WI38 (cell line): Measurements from ENCODE around the gene ACTA1.
A peak's percentile ranks its signal among the peaks of the same experiment; 100 is the strongest.

ENCODE experiments used
- H3K4me3 ChIP-seq: 2 replicates; pipeline ENCODE4 v1.5.1; 2011; ENCODE audit warnings: low read depth, mild to moderate bottlenecking, control low read depth, low read length
- TF ChIP-seq, protein P1 (sequence below): IDR thresholded peaks from 2 replicates; pipeline ENCODE4 v1.5.1; 2012; ENCODE audit warnings: low read depth, mild to moderate bottlenecking, control low read depth, low read length

The ACTA1 gene

GRCh38 chr1:229457436-229457835 lies 23.5 kb upstream of the ACTA1 start:
- TF ChIP-seq, protein P1, sequence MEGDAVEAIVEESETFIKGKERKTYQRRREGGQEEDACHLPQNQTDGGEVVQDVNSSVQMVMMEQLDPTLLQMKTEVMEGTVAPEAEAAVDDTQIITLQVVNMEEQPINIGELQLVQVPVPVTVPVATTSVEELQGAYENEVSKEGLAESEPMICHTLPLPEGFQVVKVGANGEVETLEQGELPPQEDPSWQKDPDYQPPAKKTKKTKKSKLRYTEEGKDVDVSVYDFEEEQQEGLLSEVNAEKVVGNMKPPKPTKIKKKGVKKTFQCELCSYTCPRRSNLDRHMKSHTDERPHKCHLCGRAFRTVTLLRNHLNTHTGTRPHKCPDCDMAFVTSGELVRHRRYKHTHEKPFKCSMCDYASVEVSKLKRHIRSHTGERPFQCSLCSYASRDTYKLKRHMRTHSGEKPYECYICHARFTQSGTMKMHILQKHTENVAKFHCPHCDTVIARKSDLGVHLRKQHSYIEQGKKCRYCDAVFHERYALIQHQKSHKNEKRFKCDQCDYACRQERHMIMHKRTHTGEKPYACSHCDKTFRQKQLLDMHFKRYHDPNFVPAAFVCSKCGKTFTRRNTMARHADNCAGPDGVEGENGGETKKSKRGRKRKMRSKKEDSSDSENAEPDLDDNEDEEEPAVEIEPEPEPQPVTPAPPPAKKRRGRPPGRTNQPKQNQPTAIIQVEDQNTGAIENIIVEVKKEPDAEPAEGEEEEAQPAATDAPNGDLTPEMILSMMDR = no peak
- H3K4me3 ChIP-seq = no peak overlapping the region

DNA sequence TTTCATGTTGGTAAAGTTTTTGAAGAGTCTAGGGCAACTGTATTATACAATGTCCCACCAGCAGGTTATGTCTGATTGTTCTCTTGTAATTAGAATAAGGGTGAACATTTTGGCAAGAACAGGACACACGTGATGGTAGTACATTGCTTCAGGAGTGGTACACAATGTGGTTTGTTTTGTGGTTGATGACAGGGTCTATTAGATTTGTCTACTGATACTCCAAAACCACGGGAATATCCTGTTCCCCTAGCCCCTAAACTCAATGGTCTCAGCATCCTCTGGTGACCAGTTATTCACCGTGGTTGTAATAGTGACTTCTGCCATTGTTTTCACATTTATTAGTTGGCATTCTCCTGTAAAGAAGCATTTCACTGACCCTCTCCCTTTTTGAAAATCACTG lies 22.1 kb upstream of the ACTA1 start:
- TF ChIP-seq, protein P1 = no peak
- H3K4me3 ChIP-seq = no peak overlapping the region

GRCh38 chr1:229454056-229454455 lies 20.2 kb upstream of the ACTA1 start:
- H3K4me3 ChIP-seq = no peak overlapping the region

DNA sequence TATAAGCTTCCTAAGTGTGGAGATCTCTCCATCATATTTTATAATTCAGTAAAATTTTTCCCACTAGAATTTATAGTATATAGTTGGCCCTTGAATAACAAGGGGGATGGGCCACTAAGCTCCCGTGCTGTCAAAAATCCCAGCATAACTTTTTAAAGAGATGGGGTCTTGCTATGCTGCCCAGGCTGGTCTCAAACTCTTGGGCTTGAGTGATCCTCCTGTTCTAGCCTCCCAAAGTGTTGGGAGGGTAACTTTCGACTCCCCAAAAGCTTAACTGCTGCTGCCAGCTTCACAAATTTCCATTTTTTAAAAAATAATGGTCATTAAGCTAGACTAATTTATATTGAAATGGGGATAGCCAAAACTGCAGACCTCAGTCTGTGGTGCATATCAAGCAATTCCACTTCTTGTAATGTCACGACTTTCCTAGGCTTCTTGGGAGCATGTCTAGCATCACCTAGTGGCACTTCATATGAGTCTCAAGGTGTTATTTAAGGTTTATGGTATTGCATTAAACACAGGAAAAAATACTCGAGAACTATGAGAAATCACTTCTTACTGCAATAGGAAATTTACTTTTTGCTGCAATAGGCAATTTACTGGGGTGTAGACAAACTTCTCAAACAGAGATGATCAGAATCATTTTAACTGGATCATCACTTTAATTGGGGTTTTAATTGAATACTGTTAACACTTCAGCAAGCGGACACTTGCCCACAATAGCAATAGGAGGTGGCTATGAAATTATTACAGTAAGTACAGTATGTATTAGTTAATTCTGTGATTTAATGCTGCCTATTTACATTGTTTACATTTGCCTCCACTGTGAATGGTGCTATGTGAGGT lies 19.3 kb upstream of the ACTA1 start:
- TF ChIP-seq, protein P1 = peak; percentile 46
- H3K4me3 ChIP-seq = no peak overlapping the region

More at GRCh38 chr1:229454056-229454455, 20.2 kb upstream of the ACTA1 start:
- TF ChIP-seq, protein P1 = no peak

DNA sequence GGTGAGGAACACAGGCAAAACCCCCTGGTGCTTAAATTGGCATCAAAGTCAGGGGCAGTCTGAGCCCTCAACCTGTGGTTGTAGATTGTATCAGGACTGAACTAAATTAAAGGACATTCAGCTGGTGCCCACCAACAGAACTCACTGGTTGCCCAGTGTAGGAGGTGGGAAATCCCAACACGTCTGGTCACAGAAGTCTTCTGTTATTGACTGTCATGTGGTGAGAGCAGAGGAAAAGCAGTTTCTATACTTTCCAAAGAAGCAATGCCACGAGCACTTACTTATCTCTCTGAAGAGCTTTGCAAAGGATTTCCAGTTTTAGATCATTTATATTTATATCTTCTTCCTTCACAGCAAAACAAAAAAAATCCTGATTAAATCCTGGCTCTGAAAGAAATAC lies 15.0 kb upstream of the ACTA1 start:
- H3K4me3 ChIP-seq = no peak overlapping the region
- TF ChIP-seq, protein P1 = no peak

- TF ChIP-seq, protein P1 = no peak
- no peak overlapping the region for H3K4me3 ChIP-seq
Observed at GRCh38 chr1:229448354-229448753, 14.5 kb upstream of the ACTA1 start.

- TF ChIP-seq, protein P1 = no peak
- H3K4me3 ChIP-seq = no peak overlapping the region
Observed at GRCh38 chr1:229447809-229448252, 13.9 kb upstream of the ACTA1 start.
